Measurements from ENCODE around the gene SNRNP200. TPM values are rescaled to one million over a fixed set of nuclear protein-coding genes. Genes with fewer than 3 reads are reported as not detected.

Gene SNRNP200
- total RNA-seq, 1 experiment from 2014 or later: 89.2 TPM

GRCh38 chr2:96239091-96239490, 66.3 kb downstream of the SNRNP200 start:
- in situ Hi-C loops (cut with HindIII; ENCODE audit: low sequenced_read_pairs): no loop called here
- no peak for DNase-seq (ENCODE audit: low spot score)

GRCh38 chr2:96238266-96238665, 67.1 kb downstream of the SNRNP200 start:
- no peak for DNase-seq (ENCODE audit: low spot score)
- in situ Hi-C loops (cut with HindIII; ENCODE audit: low sequenced_read_pairs): no loop called here

DNA sequence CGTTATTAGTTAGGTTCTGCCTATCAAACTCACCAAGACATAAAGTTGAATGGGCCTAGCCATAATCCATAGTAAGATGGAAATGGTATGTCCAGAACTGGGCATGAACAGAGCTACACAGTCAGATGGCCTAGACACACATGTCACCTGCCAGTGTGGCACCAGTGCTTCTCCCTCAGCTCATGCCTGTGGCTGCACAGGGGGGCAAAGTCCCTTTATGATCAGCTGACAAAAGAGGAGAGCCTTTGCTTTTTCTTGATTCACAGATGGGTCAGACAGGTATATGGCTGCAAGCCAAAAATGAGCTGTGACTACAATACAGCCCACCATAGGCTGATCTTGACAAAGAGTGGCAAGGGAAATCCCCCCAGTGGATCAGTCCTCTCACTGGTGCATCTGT, 68.5 kb downstream of the SNRNP200 start:
- no peak for DNase-seq (ENCODE audit: low spot score)
- in situ Hi-C loops (cut with HindIII; ENCODE audit: low sequenced_read_pairs): no loop called here

- no peak for DNase-seq (ENCODE audit: low spot score)
Observed at GRCh38 chr2:96233880-96234316, 71.4 kb downstream of the SNRNP200 start.

DNA sequence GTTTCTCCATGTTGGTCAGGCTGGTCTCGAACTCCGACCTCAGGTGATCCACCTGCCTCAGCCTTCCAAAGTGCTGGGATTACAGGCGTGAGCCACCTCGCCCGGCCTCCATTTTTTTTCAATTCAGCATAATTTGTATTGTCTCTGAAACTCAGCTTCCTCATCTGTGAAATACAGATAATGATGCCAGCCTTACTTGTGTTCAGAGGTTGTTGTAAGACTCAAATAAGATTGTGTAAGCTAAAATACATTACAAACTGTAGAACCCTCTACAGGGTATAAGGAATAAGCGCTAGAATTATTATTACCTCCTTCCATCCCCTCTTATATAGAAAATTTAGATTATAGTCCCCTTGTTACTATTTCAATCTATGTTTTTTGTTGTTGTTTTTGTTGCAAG, 71.9 kb downstream of the SNRNP200 start:
- in situ Hi-C loops (cut with HindIII; ENCODE audit: low sequenced_read_pairs): no loop called here
- no peak for DNase-seq (ENCODE audit: low spot score)

More at GRCh38 chr2:96233880-96234316, 71.4 kb downstream of the SNRNP200 start:
- in situ Hi-C loops (cut with HindIII; ENCODE audit: low sequenced_read_pairs): no loop called here

GRCh38 chr2:96231316-96231715, 74.0 kb downstream of the SNRNP200 start:
- DNase-seq (ENCODE audit: low spot score): no peak
- in situ Hi-C loops (cut with HindIII; ENCODE audit: low sequenced_read_pairs): no loop called here

- in situ Hi-C loops (cut with HindIII; ENCODE audit: low sequenced_read_pairs): no loop called here
- no peak for DNase-seq (ENCODE audit: low spot score)
Observed at GRCh38 chr2:96225016-96225533, 80.3 kb downstream of the SNRNP200 start.

Other genes with a start within 250 kb of the SNRNP200 start
- gene ADRA2B, start 189.0 kb downstream of the SNRNP200 start, total RNA-seq (2014; rRNA removed; shearing (Covaris generic)): 0.37 TPM in 1 of 2 replicates, not detected in the other
- gene ASTL, start 167.0 kb downstream of the SNRNP200 start, total RNA-seq (2014; rRNA removed; shearing (Covaris generic)): 2.6 TPM in 1 of 2 replicates, not detected in the other
- gene DUSP2, start 160.1 kb downstream of the SNRNP200 start, total RNA-seq (2014; rRNA removed; shearing (Covaris generic)): 37.2 and 44.4 TPM in 2 replicates
- gene STARD7, start 96.7 kb downstream of the SNRNP200 start, total RNA-seq (2014; rRNA removed; shearing (Covaris generic)): 117 and 144 TPM in 2 replicates
- 6.9 and 8.1 TPM in 2 replicates for gene TMEM127, start 39.5 kb downstream of the SNRNP200 start, total RNA-seq (2014; rRNA removed; shearing (Covaris generic))
- gene CIAO1, start 39.3 kb downstream of the SNRNP200 start, total RNA-seq (2014; rRNA removed; shearing (Covaris generic)): 120 and 126 TPM in 2 replicates
- gene ITPRIPL1, start 19.8 kb upstream of the SNRNP200 start, total RNA-seq (2014; rRNA removed; shearing (Covaris generic)): 26.8 and 32.3 TPM in 2 replicates
- gene NCAPH, start 30.2 kb upstream of the SNRNP200 start, total RNA-seq (2014; rRNA removed; shearing (Covaris generic)): 55.2 and 56.8 TPM in 2 replicates
- gene NEURL3, start 199.8 kb upstream of the SNRNP200 start, total RNA-seq (2014; rRNA removed; shearing (Covaris generic)): not detected in 2 replicates
- gene ARID5A, start 231.2 kb upstream of the SNRNP200 start, total RNA-seq (2014; rRNA removed; shearing (Covaris generic)): 7.6 and 8.6 TPM in 2 replicates

Data from G401 (cell line).